ENCODE results near the gene SPATA6. TPM values are rescaled to one million over a fixed set of nuclear protein-coding genes. Genes with fewer than 3 reads are reported as not detected.
"Not testable (repeated sequence)": the region's sequence is repeated elsewhere in the genome, so short reads cannot be mapped to it uniquely, and the experiment has no call there.

The SPATA6 gene
- 3.0 and 3.4 TPM in 2 replicates for total RNA-seq (2014; rRNA removed; shearing (Covaris generic))

DNA sequence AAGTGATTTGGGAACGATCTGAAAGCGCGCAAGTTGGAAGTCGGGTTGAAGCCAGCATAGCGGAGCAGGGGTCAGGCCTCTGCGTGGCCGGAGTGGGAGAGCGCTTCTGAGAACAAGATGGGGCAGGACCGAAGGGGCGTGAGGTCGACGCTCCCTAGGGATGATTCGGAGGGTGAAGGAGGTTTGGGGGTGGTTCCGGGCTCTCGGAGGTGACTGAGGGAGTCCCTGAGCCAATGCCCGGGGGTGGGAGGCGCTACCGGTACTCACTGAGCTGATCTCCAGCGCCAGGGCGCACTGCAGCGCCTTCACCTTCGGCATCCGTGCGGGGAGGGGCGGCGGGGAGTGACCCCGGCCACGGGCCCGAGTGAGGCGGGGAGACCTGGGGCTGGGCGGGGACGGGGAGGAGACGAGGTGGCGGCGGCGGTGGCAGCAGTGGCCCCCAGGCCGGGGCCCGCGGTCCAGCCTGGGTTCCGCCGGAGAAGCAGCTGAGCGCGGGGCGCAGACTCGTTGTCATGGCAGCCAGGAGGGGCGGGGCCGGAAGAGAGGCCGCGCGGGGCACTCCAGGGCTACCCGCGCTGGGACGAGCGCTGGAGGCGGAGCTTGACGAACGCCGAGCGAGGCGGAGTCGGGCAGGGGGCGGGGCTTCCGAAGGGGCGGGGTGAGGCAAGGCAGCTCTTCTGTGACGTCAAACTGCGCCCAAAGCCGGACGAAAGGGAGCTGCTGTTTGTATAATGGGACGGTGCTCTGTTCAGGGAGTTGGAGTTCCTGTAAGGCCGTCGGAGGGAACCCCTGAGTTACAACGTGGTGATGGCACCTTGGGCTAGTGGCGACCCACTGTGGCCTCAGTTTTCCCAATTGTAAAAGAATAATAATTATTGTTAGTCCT, at the start of gene SPATA6:
Gene SPATA6, minus strand, starts transcription at position 514 of the 886 bp plus-strand sequence. Its CDS starts 196 bp downstream, at position 318.
- no peak within 1 kb of the TSS; the same call in 1 of the 2 replicates for H3K27ac ChIP-seq

DNA sequence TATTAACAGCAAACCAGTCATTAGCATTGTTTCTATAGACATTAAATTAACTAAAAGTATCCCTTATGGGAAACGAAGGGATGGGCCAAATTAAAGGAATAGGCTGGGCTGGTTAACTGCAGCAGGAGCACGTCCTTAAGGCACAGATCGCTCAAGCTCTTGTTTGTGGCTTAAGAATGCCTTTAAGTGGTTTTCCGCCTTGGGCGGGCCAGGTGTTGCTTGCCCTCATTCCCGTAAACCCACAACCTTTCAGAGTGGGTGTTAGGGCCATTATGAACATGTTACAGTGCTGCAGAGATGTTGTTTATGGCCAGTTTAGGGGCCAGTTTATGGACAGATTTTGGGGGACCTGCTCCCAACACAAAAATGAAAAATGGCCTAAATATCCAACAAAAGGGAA, 47.9 kb upstream of the SPATA6 start:
- not testable (repeated sequence) for H3K27me3 ChIP-seq, H3K4me1 ChIP-seq

More for the DNA sequence above, at the start of gene SPATA6:
- Histone ChIP-seq H3K4me1 (no peaks in the 10 kb centered on the region), H3K27me3 (no peaks in the 10 kb centered on the region), H3K9me3 (replicated peaks) (peaks cover 4% of the 10 kb centered on the region; the same call in 1 of the 2 replicates), H3K4me3 (peak within 1 kb of the TSS; percentile 75), H3K36me3 (no peaks in the 10 kb centered on the region)
- peak; percentile 93 to 94 for DNase-seq

GRCh38 chr1:48506870-48507269, 34.9 kb upstream of the SPATA6 start:
- Histone ChIP-seq H3K4me1 (no peaks in the 10 kb centered on the region), H3K27me3 (no peaks in the 10 kb centered on the region), H3K36me3 (no peaks in the 10 kb centered on the region), H3K27ac (no peak overlapping the region), H3K9me3 (replicated peaks) (no peaks in the 10 kb centered on the region), H3K4me3 (no peak overlapping the region)
- DNase-seq: no peak

More for the DNA sequence above, 47.9 kb upstream of the SPATA6 start:
- H3K27ac ChIP-seq; H3K9me3 ChIP-seq (replicated peaks); H3K36me3 ChIP-seq; H3K4me3 ChIP-seq; DNase-seq: not testable (repeated sequence)

DNA sequence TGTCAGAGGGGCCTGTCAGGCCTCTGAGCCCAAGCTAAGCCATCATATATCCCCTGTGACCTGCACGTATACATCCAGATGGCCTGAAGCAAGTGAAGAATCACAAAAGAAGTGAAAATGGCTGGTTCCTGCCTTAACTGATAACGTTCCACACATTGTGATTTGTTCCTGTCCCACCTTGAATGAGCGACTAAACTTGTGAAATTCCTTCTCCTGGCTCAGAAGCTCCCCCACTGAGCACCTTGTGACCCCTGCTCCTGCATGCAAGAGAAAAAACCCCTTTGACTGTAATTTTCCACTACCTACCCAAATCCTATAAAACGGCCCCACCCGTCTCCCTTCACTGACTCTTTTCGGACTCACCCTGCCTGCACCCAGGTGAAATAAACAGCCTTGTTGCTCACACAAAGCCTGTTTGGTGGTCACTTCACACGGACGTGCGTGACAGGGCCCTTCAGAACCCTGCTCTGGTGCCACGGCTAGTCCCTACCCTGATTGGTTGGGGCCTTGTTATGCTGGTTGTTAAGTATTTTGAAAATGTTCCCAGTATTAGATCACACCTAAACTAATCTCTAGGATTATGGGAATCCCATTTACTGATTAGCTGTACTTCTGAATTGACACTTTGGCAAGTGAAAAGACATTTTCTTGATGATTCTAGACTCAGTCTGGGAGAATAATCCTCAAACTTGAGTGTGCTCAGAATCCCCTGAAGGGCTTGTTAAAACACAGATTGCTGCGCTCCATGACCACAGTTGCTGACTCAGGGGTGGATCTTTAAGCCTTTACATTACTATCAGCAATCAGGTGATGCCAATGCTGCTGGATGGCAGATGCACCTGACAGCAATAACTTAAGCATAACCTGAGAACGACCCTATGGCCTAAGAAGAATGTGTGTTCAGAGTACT, 28.8 kb upstream of the SPATA6 start:
- H3K36me3 ChIP-seq: no peaks in the 10 kb centered on the region
- no peak overlapping the region for H3K27ac ChIP-seq
- DNase-seq: no peak
- no peak overlapping the region for H3K4me3 ChIP-seq
- peaks cover 2% of the 10 kb centered on the region for H3K4me1 ChIP-seq
- H3K27me3 ChIP-seq: no peaks in the 10 kb centered on the region; the same call in 1 of the 2 replicates
- H3K9me3 ChIP-seq (replicated peaks): no peaks in the 10 kb centered on the region

DNA sequence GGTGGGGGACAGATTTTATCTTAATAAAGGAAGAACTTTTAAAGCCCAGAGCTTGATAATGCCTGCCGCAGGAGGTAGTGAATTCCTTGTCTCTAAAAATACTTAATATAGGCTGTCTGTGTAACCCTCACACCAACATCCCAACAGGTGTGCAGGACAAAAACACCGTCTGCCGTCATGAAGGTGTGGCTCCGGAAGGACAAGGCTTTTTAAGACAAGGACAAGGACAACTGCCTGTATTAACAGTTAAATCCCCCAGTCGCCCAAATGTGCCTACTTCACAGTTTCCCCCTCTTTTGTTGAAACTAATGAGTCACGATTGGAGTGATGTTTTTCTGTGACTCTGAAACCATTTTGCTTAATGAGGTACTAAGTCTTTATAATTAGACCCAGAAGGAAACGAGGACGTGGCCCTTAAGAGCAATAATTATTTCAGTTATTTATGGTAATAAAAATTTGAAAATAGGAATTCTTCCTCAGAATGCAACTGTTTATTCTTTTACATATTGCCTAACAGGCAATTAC, 27.3 kb upstream of the SPATA6 start:
- no peak overlapping the region for H3K27ac ChIP-seq
- no peaks in the 10 kb centered on the region for H3K9me3 ChIP-seq (replicated peaks)
- H3K4me1 ChIP-seq: peaks cover 14% of the 10 kb centered on the region
- no peak overlapping the region for H3K4me3 ChIP-seq
- no peaks in the 10 kb centered on the region; the same call in 1 of the 2 replicates for H3K27me3 ChIP-seq
- no peak for DNase-seq
- no peaks in the 10 kb centered on the region for H3K36me3 ChIP-seq

GRCh38 chr1:48498096-48498791, 26.2 kb upstream of the SPATA6 start:
- DNase-seq: peak; percentile 64 to 85
- Histone ChIP-seq H3K36me3 (no peaks in the 10 kb centered on the region), H3K27me3 (no peaks in the 10 kb centered on the region; the same call in 1 of the 2 replicates), H3K4me1 (peaks cover 22% of the 10 kb centered on the region), H3K4me3 (no peak overlapping the region), H3K27ac (no peak overlapping the region), H3K9me3 (replicated peaks) (no peaks in the 10 kb centered on the region)

DNA sequence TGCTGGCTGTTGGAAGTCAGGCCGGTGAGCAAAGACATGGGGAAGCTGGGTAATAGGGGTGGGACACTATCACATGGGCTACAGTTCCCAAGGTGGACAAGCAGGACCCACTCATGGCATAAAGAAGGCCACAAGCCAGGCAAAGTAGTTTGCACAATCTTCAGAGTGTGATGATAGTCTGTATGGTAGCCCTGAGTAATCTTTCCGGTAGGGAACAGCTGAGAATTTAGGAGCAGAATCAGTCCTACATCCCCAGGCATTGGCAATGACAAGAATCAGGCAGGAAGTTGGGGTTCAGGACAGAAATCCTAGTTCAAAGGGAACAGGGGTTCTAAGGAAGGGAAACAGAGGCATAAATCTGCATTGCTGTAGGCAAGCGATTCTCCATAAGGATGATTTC, 23.9 kb upstream of the SPATA6 start:
- no peaks in the 10 kb centered on the region for H3K9me3 ChIP-seq (replicated peaks)
- no peaks in the 10 kb centered on the region; the same call in 1 of the 2 replicates for H3K27me3 ChIP-seq
- H3K27ac ChIP-seq: no peak overlapping the region
- H3K4me3 ChIP-seq: no peak overlapping the region
- no peak for DNase-seq
- no peaks in the 10 kb centered on the region for H3K36me3 ChIP-seq
- H3K4me1 ChIP-seq: peaks cover 22% of the 10 kb centered on the region

DNA sequence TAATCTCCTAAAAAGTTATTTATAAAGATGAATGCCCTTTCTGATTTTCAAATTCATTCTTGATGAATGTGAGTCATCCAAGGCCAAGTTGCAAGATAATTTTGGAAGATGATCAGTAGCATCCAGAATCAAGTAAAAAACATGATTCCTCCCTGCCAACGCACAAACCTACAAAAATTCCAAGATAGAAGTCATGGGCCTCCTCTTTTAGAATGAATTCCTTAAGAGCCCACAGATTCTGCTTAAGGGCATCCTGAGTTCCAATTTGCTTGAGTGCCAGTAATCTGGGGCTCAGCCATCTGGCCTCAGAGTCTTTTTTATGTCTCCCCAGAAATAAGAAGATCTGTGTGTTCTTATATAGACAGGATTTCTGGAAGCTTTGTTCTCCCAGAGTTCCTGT, 23.2 kb upstream of the SPATA6 start:
- no peaks in the 10 kb centered on the region; the same call in 1 of the 2 replicates for H3K27me3 ChIP-seq
- no peak overlapping the region for H3K27ac ChIP-seq
- no peaks in the 10 kb centered on the region for H3K9me3 ChIP-seq (replicated peaks)
- no peaks in the 10 kb centered on the region for H3K36me3 ChIP-seq
- DNase-seq: no peak
- H3K4me3 ChIP-seq: no peak overlapping the region
- peaks cover 22% of the 10 kb centered on the region for H3K4me1 ChIP-seq

DNA sequence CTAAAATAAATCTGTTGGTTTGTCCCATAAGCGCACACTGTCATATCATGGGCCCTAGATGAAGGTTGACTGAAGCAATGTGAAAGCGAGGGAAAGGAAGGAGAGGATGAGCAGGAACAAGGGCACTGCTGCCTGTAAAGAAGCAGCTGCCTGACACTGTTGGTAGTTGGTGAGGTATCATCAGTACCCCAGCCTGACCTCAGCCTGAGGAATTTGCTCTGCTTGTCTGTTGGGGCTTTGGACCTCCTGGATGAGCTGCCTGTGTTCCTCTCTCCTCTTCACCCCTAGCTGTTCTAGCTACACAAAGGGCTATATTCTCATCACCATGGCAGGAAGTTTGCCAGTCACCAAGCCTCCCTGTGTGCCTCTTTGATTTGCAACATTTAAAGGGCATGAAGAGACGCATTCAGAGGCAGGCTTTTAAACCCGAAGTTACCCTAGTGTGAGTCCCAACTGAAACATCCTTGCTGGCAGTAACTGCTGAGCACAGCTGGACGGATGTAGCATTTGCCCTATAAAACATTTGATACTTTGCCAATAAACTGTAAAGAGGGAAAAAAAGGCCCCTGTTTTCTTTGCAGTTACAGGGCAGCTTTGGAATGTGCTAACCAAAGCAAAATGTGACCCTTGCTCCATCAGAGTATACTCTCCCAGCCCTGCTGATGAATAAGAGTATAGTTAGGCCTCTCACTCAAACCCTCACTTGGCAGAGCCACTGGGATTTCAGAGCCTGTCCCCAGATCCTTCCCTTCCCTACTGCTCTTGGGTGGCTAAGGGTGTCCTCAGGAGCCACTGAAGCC, 22.2 kb upstream of the SPATA6 start:
- peak; percentile 59 to 77 for DNase-seq
- peak overlapping the region; percentile 45 for H3K27ac ChIP-seq
- H3K36me3 ChIP-seq: no peaks in the 10 kb centered on the region
- no peak overlapping the region for H3K4me3 ChIP-seq
- no peaks in the 10 kb centered on the region; the same call in 1 of the 2 replicates for H3K27me3 ChIP-seq
- H3K4me1 ChIP-seq: peaks cover 22% of the 10 kb centered on the region
- H3K9me3 ChIP-seq (replicated peaks): no peaks in the 10 kb centered on the region

DNA sequence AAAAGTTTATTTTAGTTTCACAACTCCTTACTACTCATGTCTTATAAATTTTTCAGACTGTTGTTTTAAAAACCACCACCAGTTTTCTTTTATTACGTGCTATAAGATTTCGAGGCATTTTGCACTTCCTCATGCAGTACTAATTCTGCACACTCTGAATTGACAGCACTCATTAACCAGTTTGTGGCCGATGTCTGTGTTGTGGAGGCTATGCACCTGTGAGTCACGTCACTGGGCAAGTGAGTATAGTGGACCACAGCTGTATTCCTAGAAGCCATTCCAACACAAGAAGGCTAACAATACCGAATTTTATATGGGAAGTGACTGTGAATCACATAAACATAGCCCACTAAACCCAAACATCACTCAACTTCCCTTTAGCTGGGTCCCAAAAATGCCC, 21.0 kb upstream of the SPATA6 start:
- Histone ChIP-seq H3K9me3 (replicated peaks) (no peaks in the 10 kb centered on the region), H3K4me1 (peaks cover 22% of the 10 kb centered on the region), H3K27ac (no peak overlapping the region), H3K27me3 (no peaks in the 10 kb centered on the region; the same call in 1 of the 2 replicates), H3K36me3 (no peaks in the 10 kb centered on the region), H3K4me3 (no peak overlapping the region)
- peak in 1 of 2 experiments; percentile 3 for DNase-seq

GRCh38 chr1:48492392-48492791, 20.4 kb upstream of the SPATA6 start:
- H3K36me3 ChIP-seq: no peaks in the 10 kb centered on the region
- no peak overlapping the region for H3K4me3 ChIP-seq
- DNase-seq: peak in 1 of 2 experiments; percentile 23
- no peak overlapping the region for H3K27ac ChIP-seq
- H3K27me3 ChIP-seq: no peaks in the 10 kb centered on the region
- H3K4me1 ChIP-seq: peaks cover 22% of the 10 kb centered on the region
- no peaks in the 10 kb centered on the region for H3K9me3 ChIP-seq (replicated peaks)

- no peak overlapping the region for H3K4me3 ChIP-seq
- peaks cover 2% of the 10 kb centered on the region for H3K4me1 ChIP-seq
- no peaks in the 10 kb centered on the region for H3K9me3 ChIP-seq (replicated peaks)
- no peaks in the 10 kb centered on the region for H3K36me3 ChIP-seq
- peaks cover 3% of the 10 kb centered on the region; the same call in 1 of the 2 replicates for H3K27me3 ChIP-seq
- no peak for DNase-seq
- no peak overlapping the region for H3K27ac ChIP-seq
These were observed 16.7 kb upstream of the SPATA6 start for GRCh38 chr1:48488721-48489120.

DNA sequence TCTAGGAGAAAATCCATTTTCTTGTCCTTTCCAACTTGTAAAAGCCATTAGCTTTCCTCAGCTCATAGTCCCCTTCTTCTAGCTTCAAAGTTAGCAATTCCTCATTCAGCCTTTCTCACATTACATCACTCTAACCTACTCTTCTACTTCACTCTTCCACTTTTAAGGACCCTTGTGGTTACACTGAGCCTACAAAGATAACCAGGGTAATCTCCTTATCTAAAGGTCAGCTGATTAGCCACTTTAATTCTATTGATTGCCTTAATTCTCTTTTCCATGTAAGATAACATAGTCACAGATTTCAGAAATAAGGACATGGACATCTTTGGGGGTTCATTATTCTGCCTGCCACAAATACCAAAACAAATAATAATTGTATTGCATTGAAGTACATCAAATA, 8.5 kb upstream of the SPATA6 start:
- Histone ChIP-seq H3K4me3 (no peak overlapping the region), H3K27ac (no peak overlapping the region), H3K9me3 (replicated peaks) (no peaks in the 10 kb centered on the region), H3K4me1 (no peaks in the 10 kb centered on the region), H3K36me3 (no peaks in the 10 kb centered on the region), H3K27me3 (0 out of 2 replicates have a peak, but pooled peaks cover 3% of the 10 kb centered on the region)
- DNase-seq: no peak
